C4-2B (cell line): ENCODE measurements around the gene TSEN54.

ENCODE experiments used
- ZFX ChIP-seq: fragments of 450-650 bp; IDR thresholded peaks from 2 replicates; pipeline ENCODE4 v1.6.1; 2017
- TF ChIP-seq, protein P1 (sequence below): fragments of 450-650 bp; conservative IDR thresholded peaks from 2 replicates; pipeline ENCODE4 v1.5.1; 2017; ENCODE audit warnings: mild to moderate bottlenecking

DNA sequence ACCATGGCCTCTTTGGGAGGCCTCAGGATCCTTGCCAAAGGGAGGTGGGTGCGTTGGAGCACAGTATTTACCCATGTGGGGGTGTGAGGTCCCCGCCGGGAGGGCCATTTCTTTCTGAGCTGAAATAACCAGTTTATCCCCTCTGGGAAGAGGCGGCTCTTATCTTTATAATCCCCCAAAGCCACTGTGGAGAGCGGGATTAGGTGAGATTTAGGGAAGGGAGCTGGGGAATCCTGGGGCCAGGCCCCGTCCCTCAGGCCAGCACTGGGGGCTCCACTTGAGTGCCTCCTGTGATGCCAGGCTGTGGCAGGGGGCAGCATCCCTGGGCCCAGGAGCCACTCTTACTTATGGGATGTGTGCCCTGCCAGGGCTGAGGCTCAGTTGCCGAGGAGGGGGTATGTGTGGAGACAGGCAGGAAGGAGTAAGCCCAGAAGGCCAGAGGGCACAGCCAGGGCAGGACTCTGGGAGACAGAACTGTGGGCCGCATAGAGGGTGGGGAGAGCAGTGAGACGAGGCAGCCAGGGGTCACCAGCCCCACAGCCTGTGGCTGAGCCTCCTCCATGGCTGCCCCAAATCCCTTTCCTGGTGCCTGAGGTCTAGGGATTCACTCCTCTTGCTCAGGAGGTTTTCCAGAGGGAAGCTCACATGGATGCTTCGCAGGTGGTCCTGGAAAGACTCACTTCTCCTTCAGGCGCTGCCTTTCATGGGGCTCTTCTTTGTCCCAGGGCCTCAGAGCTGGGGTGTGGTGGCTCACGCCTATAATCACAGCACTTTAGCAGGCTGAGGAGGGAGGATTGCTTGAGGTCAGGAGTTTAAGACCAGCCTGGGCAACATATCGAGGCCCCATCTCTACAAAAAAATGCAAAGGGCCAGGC is 34.9 kb upstream of the TSEN54 start:
- TF ChIP-seq, protein P1, sequence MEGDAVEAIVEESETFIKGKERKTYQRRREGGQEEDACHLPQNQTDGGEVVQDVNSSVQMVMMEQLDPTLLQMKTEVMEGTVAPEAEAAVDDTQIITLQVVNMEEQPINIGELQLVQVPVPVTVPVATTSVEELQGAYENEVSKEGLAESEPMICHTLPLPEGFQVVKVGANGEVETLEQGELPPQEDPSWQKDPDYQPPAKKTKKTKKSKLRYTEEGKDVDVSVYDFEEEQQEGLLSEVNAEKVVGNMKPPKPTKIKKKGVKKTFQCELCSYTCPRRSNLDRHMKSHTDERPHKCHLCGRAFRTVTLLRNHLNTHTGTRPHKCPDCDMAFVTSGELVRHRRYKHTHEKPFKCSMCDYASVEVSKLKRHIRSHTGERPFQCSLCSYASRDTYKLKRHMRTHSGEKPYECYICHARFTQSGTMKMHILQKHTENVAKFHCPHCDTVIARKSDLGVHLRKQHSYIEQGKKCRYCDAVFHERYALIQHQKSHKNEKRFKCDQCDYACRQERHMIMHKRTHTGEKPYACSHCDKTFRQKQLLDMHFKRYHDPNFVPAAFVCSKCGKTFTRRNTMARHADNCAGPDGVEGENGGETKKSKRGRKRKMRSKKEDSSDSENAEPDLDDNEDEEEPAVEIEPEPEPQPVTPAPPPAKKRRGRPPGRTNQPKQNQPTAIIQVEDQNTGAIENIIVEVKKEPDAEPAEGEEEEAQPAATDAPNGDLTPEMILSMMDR = no peak
- TF ChIP-seq ZFX = no peak
